IMR-90 (cell line): ENCODE measurements around the gene MEGF11. TPM values are rescaled to one million over a fixed set of nuclear protein-coding genes. Genes with fewer than 3 reads are reported as not detected.

Experiments used
- ATAC-seq: fragments of 200-7000 bp; cut with Tn5 transposase; 2 replicates; pipeline ENCODE4 v1.9.1; 2020; ENCODE audit warnings: low read depth, mild to moderate bottlenecking, moderate library complexity
- BruUV-seq: library from RNA; stranded (reverse); fragments of 400-500 nt; replicated peaks from 2 replicates; lab custom pipeline; 2021; lab: Mats Ljungman, UMichigan
- CTCF ChIA-PET: fragments of 300-600 bp; formaldehyde crosslinking; extraction: SDS; loops from one replicate; lab custom pipeline; 2021; ENCODE audit warnings: antibody characterized with exemption; lab: Yijun Ruan, JAX
- POLR2A ChIA-PET: fragments of 300-600 bp; sonication (Branson Sonifier 250); formaldehyde crosslinking; loops from one replicate; lab custom pipeline; 2022; ENCODE audit warnings: antibody characterized with exemption; ENCODE audit not compliant: unreplicated experiment; lab: Charles Lee
- DNase-seq: peaks from one replicate; pipeline ENCODE4 v3.0.0; 2013
- H2AFZ ChIP-seq: replicated peaks from 2 replicates; pipeline ENCODE3; 2013; ENCODE audit warnings: low read length, mild to moderate bottlenecking; ENCODE audit not compliant: poor library complexity
- H2AK5ac ChIP-seq: 2 replicates; pipeline ENCODE4 v1.6.1; 2013; ENCODE audit warnings: low read depth, low read length, inconsistent platforms
- H2AK9ac ChIP-seq: replicated peaks from 2 replicates; pipeline ENCODE3; 2013; ENCODE audit warnings: mild to moderate bottlenecking, low read depth, low read length, moderate library complexity; ENCODE audit not compliant: poor library complexity
- H2BK120ac ChIP-seq: 2 replicates; pipeline ENCODE4 v1.6.1; 2013; ENCODE audit warnings: low read depth, low read length, inconsistent platforms
- H2BK15ac ChIP-seq: 3 replicates; pipeline ENCODE4 v1.6.1; 2013; ENCODE audit warnings: low read depth, low read length, inconsistent platforms
- H2BK20ac ChIP-seq: 2 replicates; pipeline ENCODE4 v1.6.1; 2013; ENCODE audit warnings: low read depth, mild to moderate bottlenecking, inconsistent platforms, low read length, moderate library complexity
- H2BK5ac ChIP-seq: 2 replicates; pipeline ENCODE4 v1.6.1; 2013; ENCODE audit warnings: mild to moderate bottlenecking, low read depth, low read length, inconsistent platforms; ENCODE audit not compliant: poor library complexity, severe bottlenecking
- H3K14ac ChIP-seq: replicated peaks from 2 replicates; pipeline ENCODE4 v1.6.1; 2013; ENCODE audit warnings: low read depth, low read length, inconsistent platforms
- H3K18ac ChIP-seq: 2 replicates; pipeline ENCODE4 v1.6.1; 2013; ENCODE audit warnings: low read depth, low read length, control low read depth
- H3K23ac ChIP-seq: 2 replicates; pipeline ENCODE4 v1.6.1; 2013; ENCODE audit warnings: low read depth, low read length, inconsistent platforms
- H3K27ac ChIP-seq: 2 replicates; pipeline ENCODE4 v1.5.1; 2013; ENCODE audit warnings: mild to moderate bottlenecking, control low read depth, low read length; ENCODE audit not compliant: insufficient read depth
- H3K27me3 ChIP-seq: 2 replicates; pipeline ENCODE4 v1.6.1; 2013; ENCODE audit warnings: low read length; ENCODE audit not compliant: control insufficient read depth, insufficient read depth
- H3K36me3 ChIP-seq: 2 replicates; pipeline ENCODE4 v1.6.1; 2013; ENCODE audit warnings: low read length, mixed read lengths; ENCODE audit not compliant: control insufficient read depth, insufficient read depth
- H3K4ac ChIP-seq: 2 replicates; pipeline ENCODE4 v1.6.1; 2013; ENCODE audit warnings: low read depth, low read length, inconsistent platforms
- H3K4me1 ChIP-seq: 2 replicates; pipeline ENCODE4 v1.6.1; 2013; ENCODE audit warnings: low read length, mixed read lengths; ENCODE audit not compliant: control insufficient read depth, insufficient read depth
- H3K4me2 ChIP-seq: 2 replicates; pipeline ENCODE4 v1.6.1; 2013; ENCODE audit warnings: low read depth, mild to moderate bottlenecking, control low read depth, low read length, moderate library complexity
- H3K4me3 ChIP-seq: 2 replicates; pipeline ENCODE4 v1.5.1; 2013; ENCODE audit warnings: low read depth, mild to moderate bottlenecking, control low read depth, low read length, moderate library complexity; ENCODE audit not compliant: insufficient read depth
- H3K56ac ChIP-seq: 2 replicates; pipeline ENCODE4 v1.6.1; 2013; ENCODE audit warnings: low read length, inconsistent platforms; ENCODE audit not compliant: insufficient read depth; ENCODE audit errors: extremely low read depth
- H3K79me1 ChIP-seq, 2 experiments: 2 replicates each; pipeline ENCODE4 v1.6.1; 2013; ENCODE audit warnings: low read length in 2 of 2, inconsistent platforms in 1 of 2, low read depth in 1 of 2
- H3K9ac ChIP-seq: 2 replicates; pipeline ENCODE4 v1.6.1; 2013; ENCODE audit warnings: low read depth, low read length, control low read depth
- H3K9me1 ChIP-seq: 2 replicates; pipeline ENCODE4 v1.6.1; 2013; ENCODE audit warnings: low read length, inconsistent platforms; ENCODE audit not compliant: insufficient read depth
- H3K9me3 ChIP-seq: 2 replicates; pipeline ENCODE4 v1.6.1; 2013; ENCODE audit warnings: low read length; ENCODE audit not compliant: control insufficient read depth, insufficient read depth
- H4K20me1 ChIP-seq: 2 replicates; pipeline ENCODE4 v1.6.1; 2013; ENCODE audit warnings: low read length, inconsistent platforms; ENCODE audit not compliant: insufficient read depth
- H4K5ac ChIP-seq: 2 replicates; pipeline ENCODE4 v1.6.1; 2013; ENCODE audit warnings: mild to moderate bottlenecking, low read depth, low read length, control low read depth
- H4K8ac ChIP-seq, 2 experiments: 2 replicates each; pipeline ENCODE4 v1.6.1; 2013; ENCODE audit warnings: low read depth in 2 of 2, low read length in 2 of 2, control low read depth in 1 of 2, inconsistent platforms in 1 of 2
- H4K91ac ChIP-seq: 2 replicates; pipeline ENCODE4 v1.6.1; 2013; ENCODE audit warnings: low read depth, low read length, inconsistent platforms; ENCODE audit not compliant: insufficient read depth
- BHLHE40 ChIP-seq: fragments of 150-350 bp; IDR thresholded peaks from 2 replicates; pipeline ENCODE4 v1.6.1; 2016; ENCODE audit warnings: mild to moderate bottlenecking, low read depth, low read length
- CEBPB ChIP-seq: IDR thresholded peaks from 2 replicates; pipeline ENCODE4 v1.6.1; 2012; ENCODE audit warnings: low read depth, low read length, improper control_type of control experiment
- CHD1 ChIP-seq: IDR thresholded peaks from 2 replicates; pipeline ENCODE4 v1.6.1; 2012; ENCODE audit warnings: low read depth, low read length, improper control_type of control experiment
- CTCF ChIP-seq: conservative IDR thresholded peaks from 2 replicates; pipeline ENCODE4 v1.5.1; 2012; ENCODE audit warnings: mild to moderate bottlenecking, low read depth, low read length, improper control_type of control experiment
- ELK1 ChIP-seq: fragments of 150-350 bp; IDR thresholded peaks from 2 replicates; pipeline ENCODE4 v1.6.1; 2016; ENCODE audit warnings: low read depth, mild to moderate bottlenecking, low read length, moderate library complexity, borderline replicate concordance
- FOS ChIP-seq: fragments of 150-350 bp; IDR thresholded peaks from 2 replicates; pipeline ENCODE4 v1.6.1; 2016; ENCODE audit warnings: low read depth, low read length
- MAFK ChIP-seq: IDR thresholded peaks from 2 replicates; pipeline ENCODE4 v1.6.1; 2012; ENCODE audit warnings: low read depth, low read length, improper control_type of control experiment
- MAZ ChIP-seq: IDR thresholded peaks from 2 replicates; pipeline ENCODE4 v1.6.1; 2012; ENCODE audit warnings: low read depth, mild to moderate bottlenecking, low read length, improper control_type of control experiment, moderate library complexity, borderline replicate concordance
- MXI1 ChIP-seq: IDR thresholded peaks from 2 replicates; pipeline ENCODE4 v1.6.1; 2012; ENCODE audit warnings: low read depth, mild to moderate bottlenecking, low read length, moderate library complexity, borderline replicate concordance
- NFE2L2 ChIP-seq: fragments of 150-350 bp; IDR thresholded peaks from 2 replicates; pipeline ENCODE4 v1.6.1; 2016; ENCODE audit warnings: low read depth, mild to moderate bottlenecking, low read length
- POLR2A ChIP-seq: IDR thresholded peaks from 2 replicates; pipeline ENCODE4 v1.6.1; 2012; ENCODE audit warnings: mild to moderate bottlenecking, low read depth, low read length
- RAD21 ChIP-seq: IDR thresholded peaks from 2 replicates; pipeline ENCODE4 v1.6.1; 2012; ENCODE audit warnings: low read length, improper control_type of control experiment
- RCOR1 ChIP-seq: IDR thresholded peaks from 2 replicates; pipeline ENCODE4 v1.6.1; 2012; ENCODE audit warnings: mild to moderate bottlenecking, low read length, improper control_type of control experiment; ENCODE audit not compliant: insufficient replicate concordance
- RFX5 ChIP-seq: IDR thresholded peaks from 2 replicates; pipeline ENCODE4 v1.8.0; 2012; ENCODE audit warnings: low read depth, mild to moderate bottlenecking, low read length, moderate library complexity
- SMC3 ChIP-seq: fragments of 150-350 bp; IDR thresholded peaks from 2 replicates; pipeline ENCODE4 v1.6.1; 2016; ENCODE audit warnings: low read depth, mild to moderate bottlenecking, antibody characterized with exemption, low read length, moderate library complexity
- WGBS, 2 experiments: methylation state at CpG; one replicate each; pipeline versions ENCODE4 v1.1.5 to v1.1.7; 2013; ENCODE audit warnings: missing lambda C conversion rate in 2 of 2; ENCODE audit not compliant: insufficient read length in 1 of 2; ENCODE audit errors: extremely low coverage in 2 of 2; 5-methylcytosine and 5-hydroxymethylcytosine counted together
- dilution Hi-C: fragments of 300-500 bp; cut with HindIII; formaldehyde crosslinking; loops from one replicate; pipeline ENCODE4 v1.14.3; 2018; ENCODE audit warnings: low sequenced_read_pairs; ENCODE audit not compliant: unreplicated experiment
- in situ Hi-C: fragments of 300-500 bp; cut with MboI; formaldehyde crosslinking; loops from 3 replicates; pipeline ENCODE4 v1.14.3; 2019; ENCODE audit warnings: low sequenced_read_pairs, inconsistent platforms, mixed read lengths
- intact Hi-C: fragments of 100-400 bp; cut with micrococcal nuclease; formaldehyde crosslinking; loops from 2 replicates; pipeline ENCODE4 v1.10.0; 2022
- polyA plus RNA-seq, 3 experiments: library from polyadenylated mRNA; depleted of rRNA; stranded (reverse); fragments of >200 nt; gene quantifications; 2 replicates each; pipeline ENCODE4 v1.2.3, GENCODE V29; 2012; ENCODE audit warnings: low replicate concordance in 1 of 3
- total RNA-seq: library from RNA; depleted of rRNA; stranded (reverse); fragments of >200 nt; gene quantifications from 2 replicates; pipeline ENCODE4 v1.2.3, GENCODE V29; 2012
- TF ChIP-seq, protein P1 (sequence below): fragments of 150-350 bp; IDR thresholded peaks from 2 replicates; pipeline ENCODE4 v1.6.1; 2017; ENCODE audit warnings: mild to moderate bottlenecking, antibody characterized with exemption, low read length, low read depth

MEGF11 gene
- total and polyA plus RNA-seq, 2 of the 4 experiments (the other 2 are of a cell fraction) = not detected

DNA sequence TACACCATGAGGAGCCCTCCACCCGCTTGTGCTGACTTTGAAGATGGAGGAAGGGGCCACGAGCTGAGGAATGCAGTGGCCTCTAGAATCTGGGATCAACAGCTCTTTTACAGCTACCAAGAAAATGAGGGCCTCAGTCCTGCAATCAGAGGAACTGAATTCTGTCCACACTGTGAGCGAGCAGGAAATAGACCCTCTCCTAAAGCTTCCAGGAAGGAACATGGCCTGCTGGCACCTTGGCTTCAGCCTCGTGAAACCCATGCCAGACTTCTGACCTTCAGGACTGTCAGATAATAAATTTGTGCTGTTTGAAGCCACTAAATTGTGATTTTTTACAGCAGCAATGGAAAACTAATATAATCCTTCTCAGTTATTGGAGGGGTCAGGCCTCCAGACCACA, 322.3 kb downstream of the MEGF11 start:
- no peak overlapping the region for H3K18ac ChIP-seq
- H2AK5ac ChIP-seq = no peak overlapping the region
- no peaks in the 10 kb centered on the region for H3K4me1 ChIP-seq
- H2BK120ac ChIP-seq = no peak overlapping the region
- no peak overlapping the region for H2AK9ac ChIP-seq
- DNase-seq (no peak), ATAC-seq (no peak)
- no peaks in the 10 kb centered on the region for H3K79me1 ChIP-seq
- dilution Hi-C loops (no loop called here), in situ Hi-C loops (no loop called here), intact Hi-C loops (no loop called here)
- H3K56ac ChIP-seq = no peak overlapping the region
- no peaks in the 10 kb centered on the region for H3K36me3 ChIP-seq
- no peak overlapping the region for H3K14ac ChIP-seq
- H2BK15ac ChIP-seq = no peak overlapping the region
- TF ChIP-seq CTCF (no peak), MXI1 (no peak), CEBPB (no peak), BHLHE40 (no peak), RFX5 (no peak), RAD21 (no peak), POLR2A (no peak), ELK1 (no peak), RCOR1 (no peak), NFE2L2 (no peak), CHD1 (no peak), MAFK (no peak), MAZ (no peak), SMC3 (no peak), FOS (no peak)
- TF ChIP-seq, protein P1, sequence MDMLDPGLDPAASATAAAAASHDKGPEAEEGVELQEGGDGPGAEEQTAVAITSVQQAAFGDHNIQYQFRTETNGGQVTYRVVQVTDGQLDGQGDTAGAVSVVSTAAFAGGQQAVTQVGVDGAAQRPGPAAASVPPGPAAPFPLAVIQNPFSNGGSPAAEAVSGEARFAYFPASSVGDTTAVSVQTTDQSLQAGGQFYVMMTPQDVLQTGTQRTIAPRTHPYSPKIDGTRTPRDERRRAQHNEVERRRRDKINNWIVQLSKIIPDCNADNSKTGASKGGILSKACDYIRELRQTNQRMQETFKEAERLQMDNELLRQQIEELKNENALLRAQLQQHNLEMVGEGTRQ = no peak
- H3K9ac ChIP-seq = no peak overlapping the region
- H3K27ac ChIP-seq = no peak overlapping the region
- no peaks in the 10 kb centered on the region for H3K9me3 ChIP-seq
- no peak overlapping the region for H4K91ac ChIP-seq
- H3K23ac ChIP-seq = no peak overlapping the region
- H2AFZ ChIP-seq = no peak overlapping the region
- peaks cover 18% of the 10 kb centered on the region for H3K27me3 ChIP-seq
- WGBS, 2 experiments = no CpG with 5 or more reads among the region's 4 CpGs
- no peak overlapping the region for H3K4me2 ChIP-seq
- H4K20me1 ChIP-seq = no peaks in the 10 kb centered on the region; the same call in 1 of the 2 replicates
- no peak overlapping the region for H4K8ac ChIP-seq
- CTCF ChIA-PET = no interaction called here
- no TSS peak for BruUV-seq
- POLR2A ChIA-PET = no interaction called here
- H2BK5ac ChIP-seq = no peak overlapping the region
- no peaks in the 10 kb centered on the region for H3K9me1 ChIP-seq
- no peak overlapping the region for H4K5ac ChIP-seq
- H3K4ac ChIP-seq = no peak overlapping the region
- no peak overlapping the region for H3K4me3 ChIP-seq
- no peak overlapping the region for H2BK20ac ChIP-seq
